ENCODE results near the gene ZMPSTE24. TPM values are rescaled to one million over a fixed set of nuclear protein-coding genes. Genes with fewer than 3 reads are reported as not detected.

The ZMPSTE24 gene
- total RNA-seq = 93.1 and 105 TPM in 2 replicates

GRCh38 chr1:40257688-40258444 is at the start of gene ZMPSTE24:
Gene ZMPSTE24 (plus strand): TSS chr1:40258236. CDS start chr1:40258272, 36 bp downstream.

GRCh38 chr1:40247655-40248054 is 10.4 kb upstream of the ZMPSTE24 start, which contains the start of gene TMCO2:
Gene TMCO2 (plus strand): TSS chr1:40247937. CDS start chr1:40247994, 57 bp downstream.

GRCh38 chr1:40316595-40317393 is 58.8 kb downstream of the ZMPSTE24 start, which contains the start of gene COL9A2:
Gene COL9A2 (minus strand): TSS chr1:40317286. CDS start chr1:40317197, 89 bp downstream.

Other genes starting within 250 kb of the ZMPSTE24 start
- gene CAP1, start 217.5 kb upstream of the ZMPSTE24 start, total RNA-seq = 623 and 655 TPM in 2 replicates
- 41.5 and 52.7 TPM in 2 replicates for gene PPT1, start 161.0 kb upstream of the ZMPSTE24 start, total RNA-seq
- gene RLF, start 96.8 kb upstream of the ZMPSTE24 start, total RNA-seq = 18.6 and 19.8 TPM in 2 replicates
- gene TMCO2, start 10.3 kb upstream of the ZMPSTE24 start, total RNA-seq = not detected in 2 replicates
- 0.53 and 1.1 TPM in 2 replicates for gene COL9A2, start 59.0 kb downstream of the ZMPSTE24 start, total RNA-seq
- 13.4 and 18.6 TPM in 2 replicates for gene SMAP2, start 115.5 kb downstream of the ZMPSTE24 start, total RNA-seq
- 3.0 and 4.0 TPM in 2 replicates for gene ZFP69B, start 192.2 kb downstream of the ZMPSTE24 start, total RNA-seq
- 3.6 and 3.8 TPM in 2 replicates for gene ZFP69, start 219.1 kb downstream of the ZMPSTE24 start, total RNA-seq